ENCODE results near the gene SMC1B.
"Not testable (repeated sequence)": the region's sequence is repeated elsewhere in the genome, so short reads cannot be mapped to it uniquely, and the experiment has no call there.

Gene SMC1B

GRCh38 chr22:45336971-45337431 lies 76.4 kb downstream of the SMC1B start:
- FAIRE-seq (no peak), DNase-seq (ENCODE audit: insufficient read length) (no peak)
- TF ChIP-seq POLR2A (IDR thresholded peaks at IDR 0.05; ENCODE audit: low read depth, low read length) (no peak), TAF1 (IDR thresholded peaks at IDR 0.05; ENCODE audit: borderline replicate concordance, low read depth, low read length) (no peak), POLR2AphosphoS5 (IDR thresholded peaks at IDR 0.05; ENCODE audit: low read depth, low read length) (no peak)

- no peak for TF ChIP-seq POLR2A (IDR thresholded peaks at IDR 0.05; ENCODE audit: low read depth, low read length)
- TF ChIP-seq POLR2AphosphoS5 (IDR thresholded peaks at IDR 0.05; ENCODE audit: low read depth, low read length) = no peak
- TF ChIP-seq TAF1 (IDR thresholded peaks at IDR 0.05; ENCODE audit: borderline replicate concordance, low read depth, low read length) = no peak
- no peak for FAIRE-seq
- no peak for DNase-seq (ENCODE audit: insufficient read length)
Measured at GRCh38 chr22:45335854-45336522, 77.4 kb downstream of the SMC1B start.

GRCh38 chr22:45335021-45335818 lies 78.2 kb downstream of the SMC1B start:
- TF ChIP-seq TAF1 (IDR thresholded peaks at IDR 0.05; ENCODE audit: borderline replicate concordance, low read depth, low read length) (no peak), POLR2AphosphoS5 (IDR thresholded peaks at IDR 0.05; ENCODE audit: low read depth, low read length) (no peak), POLR2A (IDR thresholded peaks at IDR 0.05; ENCODE audit: low read depth, low read length) (no peak)
- no peak for DNase-seq (ENCODE audit: insufficient read length)
- no peak for FAIRE-seq

GRCh38 chr22:45334528-45334927 lies 78.9 kb downstream of the SMC1B start:
- TF ChIP-seq POLR2A (IDR thresholded peaks at IDR 0.05; ENCODE audit: low read depth, low read length) (no peak), TAF1 (IDR thresholded peaks at IDR 0.05; ENCODE audit: borderline replicate concordance, low read depth, low read length) (no peak), POLR2AphosphoS5 (IDR thresholded peaks at IDR 0.05; ENCODE audit: low read depth, low read length) (no peak)
- no peak for DNase-seq (ENCODE audit: insufficient read length)
- no peak for FAIRE-seq

- no peak for DNase-seq (ENCODE audit: insufficient read length)
- no peak for FAIRE-seq
Measured at GRCh38 chr22:45334068-45334467, 79.3 kb downstream of the SMC1B start.

GRCh38 chr22:45332001-45332400 lies 81.4 kb downstream of the SMC1B start:
- FAIRE-seq (no peak), DNase-seq (ENCODE audit: insufficient read length) (no peak)
- no peak for TF ChIP-seq TAF1 (IDR thresholded peaks at IDR 0.05; ENCODE audit: borderline replicate concordance, low read depth, low read length)
- no peak for TF ChIP-seq POLR2AphosphoS5 (IDR thresholded peaks at IDR 0.05; ENCODE audit: low read depth, low read length)
- TF ChIP-seq POLR2A (IDR thresholded peaks at IDR 0.05; ENCODE audit: low read depth, low read length) = no peak

More at GRCh38 chr22:45334068-45334467, 79.3 kb downstream of the SMC1B start:
- no peak for TF ChIP-seq TAF1 (IDR thresholded peaks at IDR 0.05; ENCODE audit: borderline replicate concordance, low read depth, low read length)
- TF ChIP-seq POLR2AphosphoS5 (IDR thresholded peaks at IDR 0.05; ENCODE audit: low read depth, low read length) = no peak
- no peak for TF ChIP-seq POLR2A (IDR thresholded peaks at IDR 0.05; ENCODE audit: low read depth, low read length)

- FAIRE-seq = no peak
- DNase-seq (ENCODE audit: insufficient read length) = no peak
- TF ChIP-seq POLR2A (IDR thresholded peaks at IDR 0.05; ENCODE audit: low read depth, low read length) = no peak
- no peak for TF ChIP-seq POLR2AphosphoS5 (IDR thresholded peaks at IDR 0.05; ENCODE audit: low read depth, low read length)
- TF ChIP-seq TAF1 (IDR thresholded peaks at IDR 0.05; ENCODE audit: borderline replicate concordance, low read depth, low read length) = no peak
Measured at GRCh38 chr22:45331486-45331885, 81.9 kb downstream of the SMC1B start.

GRCh38 chr22:45330548-45330947 lies 82.9 kb downstream of the SMC1B start:
- TF ChIP-seq POLR2AphosphoS5 (IDR thresholded peaks at IDR 0.05; ENCODE audit: low read depth, low read length) = no peak
- TF ChIP-seq POLR2A (IDR thresholded peaks at IDR 0.05; ENCODE audit: low read depth, low read length) = no peak
- no peak for TF ChIP-seq TAF1 (IDR thresholded peaks at IDR 0.05; ENCODE audit: borderline replicate concordance, low read depth, low read length)
- no peak for FAIRE-seq
- no peak for DNase-seq (ENCODE audit: insufficient read length)

GRCh38 chr22:45329530-45329936 lies 83.9 kb downstream of the SMC1B start:
- DNase-seq (ENCODE audit: insufficient read length) = no peak
- FAIRE-seq = no peak
- TF ChIP-seq TAF1 (IDR thresholded peaks at IDR 0.05; ENCODE audit: borderline replicate concordance, low read depth, low read length) = no peak
- TF ChIP-seq POLR2AphosphoS5 (IDR thresholded peaks at IDR 0.05; ENCODE audit: low read depth, low read length) = no peak
- TF ChIP-seq POLR2A (IDR thresholded peaks at IDR 0.05; ENCODE audit: low read depth, low read length) = no peak

- DNase-seq (ENCODE audit: insufficient read length) = no peak
- FAIRE-seq = no peak
- TF ChIP-seq TAF1 (IDR thresholded peaks at IDR 0.05; ENCODE audit: borderline replicate concordance, low read depth, low read length) (no peak), POLR2A (IDR thresholded peaks at IDR 0.05; ENCODE audit: low read depth, low read length) (no peak), POLR2AphosphoS5 (IDR thresholded peaks at IDR 0.05; ENCODE audit: low read depth, low read length) (no peak)
Measured at GRCh38 chr22:45328822-45329529, 84.4 kb downstream of the SMC1B start.

GRCh38 chr22:45328261-45328660 lies 85.1 kb downstream of the SMC1B start:
- DNase-seq (ENCODE audit: insufficient read length); FAIRE-seq: not testable (repeated sequence)

Data from GM12892 (cell line).